SK-MEL-5 (cell line): ENCODE results near the gene MCRIP2. TPM values are rescaled to one million over a fixed set of nuclear protein-coding genes. Genes with fewer than 3 reads are reported as not detected.

Source experiments
- DNase-seq: peaks from one replicate; pipeline ENCODE4 v3.0.0-alpha.2; 2016; ENCODE audit warnings: low read depth, low spot score
- in situ Hi-C: cut with HindIII; loops from 2 replicates; pipeline ENCODE4 v1.10.0; 2016; ENCODE audit warnings: low sequenced_read_pairs, high pct_unique_total_duplicates, low pct_unique_long_range_greater_than_20kb
- total RNA-seq: library from RNA; depleted of rRNA; stranded (reverse); fragments of >200 nt; shearing (Covaris generic); gene quantifications from 2 replicates; pipeline ENCODE4 v1.2.3, GENCODE V29; 2014

Gene MCRIP2
- total RNA-seq, 1 experiment from 2014 or later, result 34.4 TPM

DNA sequence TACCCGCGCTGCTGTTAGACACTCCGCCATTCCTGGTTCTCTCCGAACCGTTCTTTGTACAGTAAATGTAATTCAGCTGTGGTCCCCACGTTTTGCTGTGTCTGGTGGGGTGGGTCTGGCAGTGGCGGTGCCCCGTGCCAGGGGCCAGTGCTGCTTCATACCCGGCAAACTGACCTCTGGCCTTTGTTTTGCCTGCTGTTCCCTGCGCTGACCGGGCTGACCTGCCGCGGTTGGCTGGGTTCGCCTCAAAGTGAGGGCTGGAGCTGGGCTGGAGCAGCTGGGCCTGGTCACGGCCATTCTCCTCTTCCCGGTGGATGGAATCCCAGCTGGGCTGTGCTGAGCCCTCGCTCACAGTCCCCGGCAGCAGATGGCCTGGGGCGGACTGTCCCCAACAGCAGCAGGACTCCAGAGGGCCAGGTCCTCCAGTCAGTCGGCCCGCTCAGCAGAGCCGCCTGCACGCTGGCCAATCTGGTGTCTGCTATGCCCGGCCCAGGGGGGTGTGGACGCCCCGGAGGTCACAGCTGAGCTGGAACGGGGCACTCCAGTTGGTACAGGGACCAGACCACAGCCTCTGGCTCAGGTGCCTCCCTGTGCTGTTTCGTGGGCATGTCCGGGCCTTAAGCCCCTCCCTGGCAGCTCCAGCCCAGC, 12.3 kb upstream of the MCRIP2 start:
- no peak for DNase-seq
- in situ Hi-C loops, result no loop called here

DNA sequence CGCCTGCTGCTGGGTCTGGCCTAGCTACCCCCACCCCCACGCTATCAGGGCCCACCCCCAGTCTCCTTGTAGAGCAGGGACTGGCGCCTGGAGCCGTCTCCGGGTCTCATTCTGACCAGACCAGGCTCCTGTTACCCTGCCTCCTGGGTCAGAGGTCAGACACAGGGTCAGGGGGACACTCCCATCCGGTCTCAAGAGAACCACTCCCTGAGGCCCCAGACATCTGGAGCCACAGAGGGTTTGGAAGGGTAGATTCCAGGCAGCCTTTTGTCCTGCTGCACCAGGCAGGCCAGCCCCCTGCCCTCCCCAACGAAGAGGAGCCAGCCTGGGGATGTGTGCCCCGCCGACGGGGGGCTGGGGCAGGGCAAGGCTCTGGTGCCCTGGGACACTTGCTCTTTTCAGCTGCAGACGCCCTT, 11.8 kb upstream of the MCRIP2 start:
- DNase-seq, result no peak
- in situ Hi-C loops, result no loop called here

DNA sequence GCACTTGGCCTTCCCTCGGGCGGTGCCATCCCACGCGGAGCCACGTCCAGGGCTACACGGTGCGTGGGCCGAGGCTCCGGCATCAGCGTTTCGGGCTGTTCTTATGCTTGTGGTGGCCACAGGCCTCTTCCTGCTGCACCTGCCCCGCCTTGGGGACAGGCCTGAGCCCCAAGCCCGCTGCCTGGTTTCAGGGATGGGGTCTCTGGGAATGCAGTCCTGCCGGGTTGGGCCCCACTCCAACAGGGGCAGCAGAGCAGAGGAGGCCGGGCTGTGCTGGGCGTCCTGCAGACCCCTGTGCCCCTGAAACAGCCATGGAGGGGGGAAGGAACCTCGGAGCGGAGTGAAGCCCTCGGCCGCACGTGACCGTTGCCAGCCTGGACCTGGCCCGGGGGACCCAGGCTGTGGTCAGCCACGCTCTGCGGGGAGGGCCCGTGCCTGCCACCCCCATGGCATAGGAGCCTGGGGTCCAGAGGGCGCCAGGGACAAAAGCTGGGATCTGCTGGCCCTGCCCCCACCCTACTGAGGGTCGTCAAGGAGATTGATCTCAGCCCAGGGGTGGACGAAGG, 11.3 kb upstream of the MCRIP2 start:
- in situ Hi-C loops, result no loop called here
- no peak for DNase-seq

DNA sequence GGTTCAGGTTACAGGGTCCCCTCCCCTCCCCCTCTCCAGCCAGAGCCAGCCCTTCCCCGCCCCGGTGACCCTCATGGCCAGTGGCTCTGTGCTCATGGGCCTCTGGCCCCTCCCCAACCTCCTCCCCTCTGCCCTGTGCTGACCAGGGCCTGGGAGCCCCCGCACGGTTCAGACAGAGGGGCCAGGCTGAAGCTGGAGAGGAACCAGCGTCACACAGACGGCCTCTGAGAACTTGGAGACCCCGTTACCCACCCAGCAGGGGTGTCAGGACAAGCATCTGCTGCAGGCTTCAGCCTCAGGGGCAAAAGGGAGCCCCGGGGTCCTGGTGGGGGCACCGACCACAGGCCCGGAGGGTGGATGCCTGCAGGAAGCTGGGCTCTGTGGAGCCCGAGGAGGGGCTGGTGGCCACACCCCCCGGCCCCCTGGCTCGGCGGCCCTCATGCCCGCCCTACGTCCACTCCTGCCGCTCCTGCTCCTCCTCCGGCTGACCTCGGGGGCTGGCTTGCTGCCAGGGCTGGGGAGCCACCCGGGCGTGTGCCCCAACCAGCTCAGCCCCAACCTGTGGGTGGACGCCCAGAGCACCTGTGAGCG, 10.7 kb upstream of the MCRIP2 start, which contains the start of gene WFIKKN1:
TSS of gene WFIKKN1 (plus strand) at position 171 of the 591 bp plus-strand sequence. CDS start at position 440, 269 bp downstream.
- in situ Hi-C loops, result no loop called here
- DNase-seq, result no peak

DNA sequence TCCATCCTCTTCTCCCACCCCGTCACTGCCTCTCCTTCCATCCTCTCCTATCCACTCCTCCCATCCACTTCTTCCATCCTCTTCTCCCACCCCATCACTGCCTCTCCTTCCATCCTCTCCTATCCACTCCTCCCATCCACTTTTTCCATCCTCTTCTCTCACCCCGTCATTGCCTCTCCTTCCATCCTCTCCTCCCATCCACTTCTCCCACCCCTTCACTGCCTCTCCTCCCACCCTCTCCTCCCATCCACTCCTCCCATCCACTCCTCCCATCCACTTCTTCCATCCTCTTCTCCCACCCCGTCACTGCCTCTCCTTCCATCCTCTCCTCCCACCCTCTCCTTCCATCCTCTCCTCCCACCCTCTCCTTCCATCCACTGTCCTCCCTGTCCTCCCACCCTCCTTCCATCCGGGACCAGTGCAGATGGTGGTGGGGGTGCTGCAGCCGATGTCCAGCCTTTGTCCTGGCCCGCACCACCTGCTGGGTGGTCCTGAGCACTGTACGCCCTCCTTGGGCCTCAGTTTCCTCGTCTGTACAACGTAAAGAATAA, 9.7 kb upstream of the MCRIP2 start:
- in situ Hi-C loops, result no loop called here
- DNase-seq, result no peak

DNA sequence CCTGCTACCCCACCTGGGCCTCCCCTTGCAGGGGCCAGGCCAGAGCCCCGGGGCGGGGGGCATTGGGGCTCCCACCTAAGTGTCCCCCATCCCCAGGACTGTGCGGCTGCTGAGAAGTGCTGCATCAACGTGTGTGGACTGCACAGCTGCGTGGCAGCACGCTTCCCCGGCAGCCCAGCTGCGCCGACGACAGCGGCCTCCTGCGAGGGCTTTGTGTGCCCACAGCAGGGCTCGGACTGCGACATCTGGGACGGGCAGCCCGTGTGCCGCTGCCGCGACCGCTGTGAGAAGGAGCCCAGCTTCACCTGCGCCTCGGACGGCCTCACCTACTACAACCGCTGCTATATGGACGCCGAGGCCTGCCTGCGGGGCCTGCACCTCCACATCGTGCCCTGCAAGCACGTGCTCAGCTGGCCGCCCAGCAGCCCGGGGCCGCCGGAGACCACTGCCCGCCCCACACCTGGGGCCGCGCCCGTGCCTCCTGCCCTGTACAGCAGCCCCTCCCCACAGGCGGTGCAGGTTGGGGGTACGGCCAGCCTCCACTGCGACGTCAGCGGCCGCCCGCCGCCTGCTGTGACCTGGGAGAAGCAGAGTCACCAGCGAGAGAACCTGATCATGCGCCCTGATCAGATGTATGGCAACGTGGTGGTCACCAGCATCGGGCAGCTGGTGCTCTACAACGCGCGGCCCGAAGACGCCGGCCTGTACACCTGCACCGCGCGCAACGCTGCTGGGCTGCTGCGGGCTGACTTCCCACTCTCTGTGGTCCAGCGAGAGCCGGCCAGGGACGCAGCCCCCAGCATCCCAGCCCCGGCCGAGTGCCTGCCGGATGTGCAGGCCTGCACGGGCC, 8.9 kb upstream of the MCRIP2 start:
- DNase-seq, result no peak
- in situ Hi-C loops, result no loop called here

DNA sequence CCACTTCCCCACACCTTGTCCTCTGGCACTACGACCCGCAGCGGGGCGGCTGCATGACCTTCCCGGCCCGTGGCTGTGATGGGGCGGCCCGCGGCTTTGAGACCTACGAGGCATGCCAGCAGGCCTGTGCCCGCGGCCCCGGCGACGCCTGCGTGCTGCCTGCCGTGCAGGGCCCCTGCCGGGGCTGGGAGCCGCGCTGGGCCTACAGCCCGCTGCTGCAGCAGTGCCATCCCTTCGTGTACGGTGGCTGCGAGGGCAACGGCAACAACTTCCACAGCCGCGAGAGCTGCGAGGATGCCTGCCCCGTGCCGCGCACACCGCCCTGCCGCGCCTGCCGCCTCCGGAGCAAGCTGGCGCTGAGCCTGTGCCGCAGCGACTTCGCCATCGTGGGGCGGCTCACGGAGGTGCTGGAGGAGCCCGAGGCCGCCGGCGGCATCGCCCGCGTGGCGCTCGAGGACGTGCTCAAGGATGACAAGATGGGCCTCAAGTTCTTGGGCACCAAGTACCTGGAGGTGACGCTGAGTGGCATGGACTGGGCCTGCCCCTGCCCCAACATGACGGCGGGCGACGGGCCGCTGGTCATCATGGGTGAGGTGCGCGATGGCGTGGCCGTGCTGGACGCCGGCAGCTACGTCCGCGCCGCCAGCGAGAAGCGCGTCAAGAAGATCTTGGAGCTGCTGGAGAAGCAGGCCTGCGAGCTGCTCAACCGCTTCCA, 8.1 kb upstream of the MCRIP2 start:
- in situ Hi-C loops, result no loop called here
- DNase-seq, result no peak

DNA sequence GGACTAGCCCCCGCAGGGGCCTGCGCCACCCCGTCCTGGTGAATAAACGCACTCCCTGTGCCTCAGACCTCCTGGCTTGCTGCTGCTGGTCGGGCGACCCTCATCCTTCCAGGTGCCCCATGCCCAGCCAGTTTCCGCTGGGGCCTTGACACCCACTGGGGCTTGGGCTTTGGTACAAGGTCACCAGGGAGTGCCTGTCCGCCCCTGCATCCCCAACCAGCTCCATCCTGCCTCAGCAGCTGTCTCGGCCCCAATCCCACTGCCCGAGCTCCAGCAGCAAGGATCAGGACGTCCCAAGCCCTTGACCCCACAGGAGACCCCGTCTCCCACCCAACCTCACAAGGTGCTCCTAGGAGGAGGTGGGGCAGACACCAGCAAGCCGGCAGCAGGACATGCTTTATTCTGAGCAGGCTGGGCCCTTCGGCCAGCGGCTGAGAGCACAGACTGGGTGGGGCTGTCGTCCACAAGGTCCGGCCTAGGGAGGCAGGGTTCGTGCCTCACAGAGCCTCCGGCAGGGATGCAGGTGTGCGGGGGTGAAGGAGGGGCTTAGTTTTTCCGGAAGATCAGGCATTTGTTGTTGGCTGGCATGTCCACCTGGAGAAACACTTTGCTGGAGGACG, 7.5 kb upstream of the MCRIP2 start:
- DNase-seq, result no peak
- in situ Hi-C loops, result no loop called here

DNA sequence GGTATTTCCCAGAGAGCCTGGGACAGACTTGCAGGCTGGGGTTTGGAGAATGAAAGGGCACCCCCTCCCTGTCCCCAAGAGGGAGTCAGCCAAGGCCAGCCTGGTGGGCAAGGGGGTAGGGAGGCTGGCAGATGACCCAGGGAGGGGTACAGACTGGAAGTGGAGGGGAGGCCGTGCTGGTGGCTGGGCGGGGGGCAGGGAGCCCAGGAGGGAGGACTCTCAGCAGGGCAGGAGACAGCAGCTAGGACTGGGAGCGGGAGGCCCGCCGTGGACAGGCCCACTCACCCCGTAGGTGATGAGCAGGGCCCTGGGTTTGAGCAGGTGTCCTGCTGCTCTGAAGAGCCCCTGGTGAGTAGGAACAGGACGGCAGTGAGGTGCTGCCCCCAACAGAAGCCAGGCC, 6.6 kb upstream of the MCRIP2 start:
- in situ Hi-C loops, result no loop called here
- DNase-seq, result no peak

DNA sequence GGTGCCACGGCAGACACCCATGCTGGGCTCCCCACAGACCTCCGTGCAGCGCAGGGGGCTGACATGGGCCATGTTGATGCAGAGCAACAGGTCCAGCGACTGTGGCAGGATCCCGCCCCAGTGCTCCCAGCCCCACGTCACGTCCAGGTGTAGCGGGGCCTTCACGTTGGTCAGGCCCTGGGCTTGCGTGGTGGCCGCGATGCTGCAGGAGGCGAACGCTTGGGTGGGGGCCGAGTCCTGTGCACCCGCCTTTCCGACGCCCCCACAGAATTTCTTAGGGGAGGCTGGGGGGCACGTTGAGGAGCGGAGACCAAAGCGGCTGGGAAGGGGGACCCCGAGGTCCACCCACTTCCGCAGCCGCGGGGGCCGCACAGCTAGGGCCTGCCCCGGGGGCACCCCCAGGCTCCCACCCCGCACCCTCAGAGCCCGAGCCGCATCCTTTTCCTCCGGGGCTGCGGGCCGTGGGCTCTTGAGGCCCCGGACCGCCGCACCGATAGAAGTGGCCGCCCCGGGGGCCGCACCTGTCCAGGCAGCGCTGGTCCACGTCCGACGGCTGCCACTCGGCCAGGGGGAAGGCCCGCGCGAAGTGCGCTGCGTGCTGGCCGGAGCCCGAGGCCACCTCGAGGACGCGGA, 5.9 kb upstream of the MCRIP2 start:
- in situ Hi-C loops, result no loop called here

DNA sequence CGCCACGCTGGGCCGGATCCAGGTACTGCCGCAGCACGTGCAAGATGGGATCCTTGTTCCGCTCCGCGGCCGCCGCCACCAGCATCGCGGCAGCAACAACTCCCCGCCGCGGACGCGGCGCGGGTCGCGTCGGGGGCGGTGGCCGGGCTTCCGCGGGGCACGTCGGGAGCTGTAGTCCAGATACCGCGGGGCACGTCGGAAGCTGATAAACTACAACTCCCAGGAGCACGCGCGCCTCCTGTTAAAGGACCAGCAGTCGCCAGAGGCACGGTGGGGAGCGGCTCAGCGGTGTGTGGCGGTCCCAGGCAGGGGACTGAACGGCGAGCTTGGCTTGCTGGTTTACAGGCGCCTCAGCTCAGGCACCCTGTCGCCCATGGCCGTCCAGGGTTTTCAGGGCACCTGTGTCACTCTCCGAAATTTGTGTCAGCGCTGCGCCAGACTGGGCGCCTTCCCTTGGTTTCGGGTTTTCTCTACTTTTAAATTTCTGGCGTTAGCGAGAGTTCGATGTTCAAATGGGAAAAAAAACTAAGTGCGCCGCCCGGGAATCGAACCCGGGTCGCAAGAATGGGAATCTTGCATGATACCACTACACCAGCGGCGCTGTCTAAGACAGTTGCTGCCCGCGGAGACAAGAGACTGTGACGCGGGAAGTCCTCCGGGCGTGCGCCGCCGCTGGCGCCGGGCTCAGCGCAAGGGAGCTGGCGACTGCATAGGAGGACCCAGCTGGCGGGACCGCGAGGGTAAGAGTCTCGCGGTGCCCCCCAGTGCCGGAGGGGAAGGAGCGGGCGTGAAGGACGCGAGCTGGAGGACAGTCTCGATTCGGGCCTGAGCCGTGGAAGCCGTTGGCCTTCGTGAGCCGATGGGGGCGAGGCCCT, 5.2 kb upstream of the MCRIP2 start, which contains the start of gene METTL26:
TSS of gene METTL26 (minus strand) at position 100 of the 875 bp plus-strand sequence. CDS start at position 85, 15 bp downstream.
- in situ Hi-C loops, result no loop called here
- peak; percentile 94 for DNase-seq

More for the DNA sequence above, 5.9 kb upstream of the MCRIP2 start:
- DNase-seq, result no peak

DNA sequence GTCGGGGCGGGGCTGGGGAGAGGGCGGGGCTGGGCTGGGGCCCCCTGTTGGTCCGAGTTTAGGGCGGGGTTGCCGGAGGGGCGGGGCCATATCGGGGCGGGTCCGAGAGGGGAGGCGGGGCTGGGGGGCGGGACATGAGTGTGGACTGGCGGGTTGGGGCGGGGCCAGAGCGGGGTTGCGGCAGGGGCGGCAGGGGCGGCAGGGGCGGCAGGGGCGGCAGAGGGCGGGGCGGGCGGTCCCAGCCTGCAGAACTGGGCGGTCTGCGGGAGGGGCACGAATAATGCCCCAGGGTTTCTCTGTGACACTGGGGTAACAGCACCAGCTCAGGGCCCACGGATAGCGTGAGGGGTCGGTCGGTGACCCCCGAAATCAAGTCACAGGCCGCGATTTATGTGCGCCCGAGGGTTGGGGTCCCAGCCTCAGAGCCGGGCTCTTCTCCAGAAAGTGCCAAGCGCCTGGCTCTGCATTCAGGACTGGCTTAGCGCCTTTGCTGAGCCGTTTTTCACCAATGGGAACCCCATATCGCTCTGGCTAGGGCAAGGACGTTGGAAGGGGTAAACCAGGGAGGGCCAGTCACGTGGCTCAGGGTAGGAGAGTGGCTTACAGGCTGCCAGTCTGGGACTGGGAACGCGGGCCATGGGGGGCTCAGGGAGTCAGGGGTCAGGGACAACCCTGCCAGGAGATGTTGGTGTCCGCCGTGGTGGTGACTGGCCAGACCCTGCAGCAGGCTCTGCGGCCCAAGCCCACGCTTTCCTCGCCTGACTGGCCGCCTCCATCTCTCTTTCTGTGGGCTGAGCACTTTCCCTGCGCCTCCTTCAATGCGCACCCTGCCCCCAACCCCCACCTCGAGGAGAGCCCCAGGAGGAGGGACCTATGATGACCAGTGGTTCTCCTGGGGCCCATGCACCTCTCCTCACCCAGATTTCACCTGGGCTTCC, 4.3 kb upstream of the MCRIP2 start:
- peak; percentile 84 for DNase-seq
- in situ Hi-C loops, result no loop called here

DNA sequence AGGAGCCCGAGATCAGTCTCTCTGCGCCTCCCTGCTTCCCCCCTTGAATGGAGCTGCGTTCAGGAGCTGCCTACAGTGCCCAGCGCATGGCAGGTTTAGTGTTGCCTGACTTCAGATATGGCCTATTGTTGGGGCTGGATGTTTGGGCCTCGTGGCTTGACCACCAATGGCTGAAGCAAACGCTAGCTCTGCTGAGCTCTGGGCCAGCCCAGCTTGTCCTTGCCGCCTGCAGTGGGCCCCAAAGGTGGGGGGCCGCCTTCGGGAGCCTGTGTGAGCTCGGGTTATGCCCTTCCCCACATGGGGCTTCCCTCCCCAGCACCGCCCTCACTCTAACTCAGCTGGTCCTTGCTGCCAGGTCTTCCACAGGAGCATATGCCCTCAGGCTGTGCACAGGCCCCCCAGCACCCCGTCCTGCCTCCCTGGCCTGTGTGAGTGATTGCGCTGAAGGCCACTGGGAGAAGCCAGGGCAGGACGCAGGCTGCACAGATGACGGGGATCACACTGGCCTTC, 3.5 kb upstream of the MCRIP2 start:
- no peak for DNase-seq
- in situ Hi-C loops, result no loop called here

DNA sequence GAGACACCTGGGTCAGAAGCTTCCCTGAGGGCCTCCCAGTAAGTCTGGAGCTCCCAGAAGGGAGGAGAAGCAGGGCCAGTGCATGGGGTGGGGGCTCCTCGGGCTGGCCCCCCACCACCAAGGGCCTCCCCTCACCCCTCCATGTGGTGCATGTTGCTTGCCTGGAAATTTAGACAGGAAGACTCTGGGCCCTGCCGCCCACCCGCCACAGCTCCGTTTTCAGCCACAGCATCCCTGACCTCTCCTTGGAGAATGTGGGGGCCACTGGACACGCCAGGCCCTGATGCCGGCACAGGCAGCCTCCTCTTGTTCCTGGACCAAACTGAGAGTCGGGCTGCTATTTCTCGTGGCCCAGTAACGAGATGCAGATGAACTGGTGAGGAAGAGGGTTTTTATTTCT, 2.8 kb upstream of the MCRIP2 start:
- no peak for DNase-seq
- in situ Hi-C loops, result no loop called here

DNA sequence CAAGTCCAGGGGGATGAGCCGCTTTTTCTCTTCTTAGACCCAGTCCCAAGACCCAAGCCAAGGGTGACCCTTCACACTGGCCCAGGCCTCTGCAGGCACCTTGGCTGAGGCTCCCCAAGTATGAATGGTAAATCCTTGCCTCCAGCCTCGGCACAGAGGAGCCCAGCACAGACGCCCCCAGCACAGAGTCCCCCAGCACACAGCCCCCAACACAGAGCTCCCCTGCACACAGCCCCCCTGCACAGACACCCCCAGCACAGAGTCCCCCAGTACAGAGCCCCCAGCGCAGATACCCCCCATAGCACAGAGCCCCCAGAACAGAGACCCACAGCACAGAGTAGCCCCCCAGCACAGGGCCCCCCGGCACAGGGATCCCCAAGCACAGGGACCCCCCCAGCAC, 1.0 kb upstream of the MCRIP2 start:
- no peak for DNase-seq
- in situ Hi-C loops, result no loop called here
